T-cell (primary cell): ENCODE measurements around the gene KSR1. TPM values are rescaled to one million over a fixed set of nuclear protein-coding genes. Genes with fewer than 3 reads are reported as not detected.

Experiments used
- ATAC-seq, 4 experiments: fragments of 200-7000 bp in 3 of 4; fragments of 150-1000 bp in 1 of 4; cut with Tn5 transposase; replicated peaks in 1 of 4; 1 replicate in 3 of 4; 2 replicates in 1 of 4; pipeline ENCODE4 v1.10.0; 2021; ENCODE audit warnings: moderate library complexity in 3 of 4, mild to moderate bottlenecking in 2 of 4, moderate number of reproducible peaks in 1 of 4
- CTCF ChIA-PET, 2 donors: fragments of 300-600 bp; sonication (Branson Sonifier 250); formaldehyde crosslinking; loops; one replicate each; lab custom pipeline; 2022; ENCODE audit warnings: antibody characterized with exemption in 2 of 2; lab: Charles Lee
- POLR2A ChIA-PET, 2 donors: fragments of 300-600 bp; sonication (Branson Sonifier 250); formaldehyde crosslinking; loops; one replicate each; lab custom pipeline; 2022; ENCODE audit warnings: antibody characterized with exemption in 2 of 2; lab: Charles Lee
- DNase-seq, 35 experiments: peaks; one replicate each; pipeline versions ENCODE4 v3.0.0 to v3.0.0-alpha.2; 2013 to 2023
- H3K27ac ChIP-seq: one replicate; pipeline ENCODE4 v1.5.1; 2013; ENCODE audit warnings: low read length
- H3K27me3 ChIP-seq, 2 experiments: replicated peaks in 1 of 2; 1 replicate in 1 of 2; 2 replicates in 1 of 2; pipeline versions ENCODE4 v1.6.1 to v1.7.0; 2013; ENCODE audit warnings: low read length in 1 of 2, mixed read lengths in 1 of 2; ENCODE audit not compliant: control insufficient read depth in 2 of 2, insufficient read depth in 2 of 2; ENCODE audit errors: extremely low read depth in 1 of 2
- H3K36me3 ChIP-seq, 2 donors: 1 replicate in 1 of 2; 2 replicates in 1 of 2; pipeline versions ENCODE4 v1.6.1 to v1.7.0; 2013; ENCODE audit warnings: low read length in 1 of 2; ENCODE audit not compliant: control insufficient read depth in 2 of 2, insufficient read depth in 1 of 2; ENCODE audit errors: extremely low read depth in 1 of 2
- H3K4me1 ChIP-seq, 2 experiments: 1 replicate in 1 of 2; 2 replicates in 1 of 2; pipeline versions ENCODE4 v1.6.1 to v1.7.0; 2013; ENCODE audit warnings: low read length in 2 of 2, mixed read lengths in 1 of 2; ENCODE audit not compliant: insufficient read depth in 2 of 2, control insufficient read depth in 1 of 2; ENCODE audit errors: extremely low read depth in 1 of 2
- H3K4me3 ChIP-seq, 2 donors: 1 replicate in 1 of 2; 2 replicates in 1 of 2; pipeline versions ENCODE4 v1.5.1 to v1.7.0; 2013; ENCODE audit warnings: mild to moderate bottlenecking in 2 of 2, low read length in 1 of 2, moderate library complexity in 1 of 2; ENCODE audit not compliant: control insufficient read depth in 1 of 2; ENCODE audit errors: extremely low read depth in 1 of 2
- H3K9me3 ChIP-seq: 2 replicates; pipeline ENCODE4 v1.7.0; 2013
- H3K27ac Mint-ChIP-seq, 2 donors: one replicate each; pipeline ENCODE4 v1.8.0; 2020 to 2021; ENCODE audit warnings: mild to moderate bottlenecking in 2 of 2, mixed read lengths in 2 of 2
- H3K27me3 Mint-ChIP-seq, 2 donors: one replicate each; pipeline ENCODE4 v1.8.0; 2021 to 2022; ENCODE audit warnings: mixed read lengths in 2 of 2
- H3K36me3 Mint-ChIP-seq: one replicate; pipeline ENCODE4 v1.8.0; 2021; ENCODE audit warnings: mixed read lengths
- H3K4me1 Mint-ChIP-seq, 3 donors: one replicate each; pipeline ENCODE4 v1.8.0; 2020 to 2022; ENCODE audit warnings: mixed read lengths in 3 of 3, mild to moderate bottlenecking in 1 of 3
- H3K4me3 Mint-ChIP-seq, 3 donors: one replicate each; pipeline ENCODE4 v1.8.0; 2020 to 2022; ENCODE audit warnings: mild to moderate bottlenecking in 3 of 3, mixed read lengths in 3 of 3, moderate library complexity in 3 of 3
- H3K9me3 Mint-ChIP-seq, 3 donors: one replicate each; pipeline ENCODE4 v1.8.0; 2020 to 2022; ENCODE audit warnings: mixed read lengths in 3 of 3
- WGBS: methylation state at CpG from one replicate; pipeline ENCODE4 v1.1.5; 2013; ENCODE audit warnings: missing lambda C conversion rate; ENCODE audit not compliant: insufficient coverage; 5-methylcytosine and 5-hydroxymethylcytosine counted together
- total RNA-seq, 35 experiments: library from RNA in 6 of 35; stranded (reverse) in 6 of 35; fragments of 120-200 nt in 1 of 35; gene quantifications; one replicate each; pipeline versions ENCODE4 v1.2.1 to v1.2.4 and lab custom pipeline; 2013 to 2026

KSR1 gene
- total RNA-seq, 5 donors from 2014 or later (not counting 1 experiment from before 2014, with no cell fraction given): 26.8 to 35.8 (median 27.6) TPM

GRCh38 chr17:27506348-27507218 lies 50.3 kb downstream of the KSR1 start:
- Mint-ChIP-seq H3K4me1 (peaks cover 18 to 20% (median 19%) of the 10 kb centered on the region in 3 donors), H3K27me3 (no peaks in the 10 kb centered on the region), H3K36me3 (peaks cover 16% of the 10 kb centered on the region), H3K4me3 (no peak overlapping the region), H3K9me3 (peaks cover 0 to 3% (median 0%) of the 10 kb centered on the region in 3 donors), H3K27ac (no peak overlapping the region)
- H3K36me3 ChIP-seq: no peaks in the 10 kb centered on the region
- H3K27ac ChIP-seq: no peak overlapping the region
- no peak overlapping the region for H3K4me3 ChIP-seq
- CTCF ChIA-PET: no interaction called here
- WGBS: 72% methylated on average over 4 of the region's 15 CpGs
- H3K27me3 ChIP-seq: no peaks in the 10 kb centered on the region
- no peak for ATAC-seq
- no peak for DNase-seq
- POLR2A ChIA-PET: no interaction called here
- no peaks in the 10 kb centered on the region for H3K9me3 ChIP-seq
- no peaks in the 10 kb centered on the region for H3K4me1 ChIP-seq

- WGBS: 96% methylated on average over 9 of the region's 10 CpGs
Observed at GRCh38 chr17:27511168-27511883, 55.1 kb downstream of the KSR1 start.

GRCh38 chr17:27512031-27512430 lies 55.8 kb downstream of the KSR1 start:
- Mint-ChIP-seq H3K27ac (no peak overlapping the region), H3K4me1 (peaks cover 3 to 8% (median 5%) of the 10 kb centered on the region in 3 donors), H3K36me3 (no peaks in the 10 kb centered on the region), H3K9me3 (no peaks in the 10 kb centered on the region), H3K4me3 (no peak overlapping the region), H3K27me3 (no peaks in the 10 kb centered on the region)
- no peaks in the 10 kb centered on the region for H3K27me3 ChIP-seq
- WGBS: no CpG with 5 or more reads among the region's 2 CpGs
- H3K27ac ChIP-seq: no peak overlapping the region
- ChIA-PET POLR2A (no interaction called here), CTCF (no interaction called here)
- no peak for ATAC-seq
- no peaks in the 10 kb centered on the region for H3K9me3 ChIP-seq
- no peaks in the 10 kb centered on the region for H3K36me3 ChIP-seq
- no peak for DNase-seq
- no peak overlapping the region for H3K4me3 ChIP-seq
- H3K4me1 ChIP-seq: no peaks in the 10 kb centered on the region

More at GRCh38 chr17:27511168-27511883, 55.1 kb downstream of the KSR1 start:
- ChIA-PET CTCF (no interaction called here), POLR2A (no interaction called here)
- Mint-ChIP-seq H3K27me3 (no peaks in the 10 kb centered on the region), H3K27ac (no peak overlapping the region), H3K4me1 (peaks cover 5 to 14% (median 7%) of the 10 kb centered on the region in 3 donors), H3K9me3 (no peaks in the 10 kb centered on the region), H3K4me3 (no peak overlapping the region), H3K36me3 (no peaks in the 10 kb centered on the region)
- Histone ChIP-seq H3K4me1 (no peaks in the 10 kb centered on the region), H3K36me3 (no peaks in the 10 kb centered on the region), H3K9me3 (no peaks in the 10 kb centered on the region), H3K27ac (no peak overlapping the region), H3K27me3 (no peaks in the 10 kb centered on the region), H3K4me3 (no peak overlapping the region)
- no peak for DNase-seq
- ATAC-seq: no peak

- Mint-ChIP-seq H3K4me3 (no peak overlapping the region), H3K9me3 (no peaks in the 10 kb centered on the region), H3K36me3 (no peaks in the 10 kb centered on the region), H3K27me3 (no peaks in the 10 kb centered on the region), H3K27ac (no peak overlapping the region), H3K4me1 (peaks cover 3 to 8% (median 5%) of the 10 kb centered on the region in 3 donors)
- no peaks in the 10 kb centered on the region for H3K4me1 ChIP-seq
- H3K27me3 ChIP-seq: no peaks in the 10 kb centered on the region
- ATAC-seq (no peak), DNase-seq (no peak)
- H3K4me3 ChIP-seq: no peak overlapping the region
- H3K27ac ChIP-seq: no peak overlapping the region
- no peaks in the 10 kb centered on the region for H3K9me3 ChIP-seq
- ChIA-PET POLR2A (no interaction called here), CTCF (no interaction called here)
- 98% methylated on average over 8 of the region's 15 CpGs for WGBS
- H3K36me3 ChIP-seq: no peaks in the 10 kb centered on the region
Observed at GRCh38 chr17:27512511-27513346, 56.5 kb downstream of the KSR1 start.

GRCh38 chr17:27513849-27514248 lies 57.6 kb downstream of the KSR1 start:
- no peak overlapping the region for H3K4me3 Mint-ChIP-seq
- H3K27me3 ChIP-seq: no peaks in the 10 kb centered on the region
- H3K36me3 Mint-ChIP-seq: no peaks in the 10 kb centered on the region
- no peaks in the 10 kb centered on the region for H3K9me3 Mint-ChIP-seq
- ChIA-PET CTCF (no interaction called here), POLR2A (no interaction called here)
- ATAC-seq (no peak), DNase-seq (no peak)
- no peak overlapping the region for H3K27ac Mint-ChIP-seq
- H3K27me3 Mint-ChIP-seq: no peaks in the 10 kb centered on the region
- peaks cover 5 to 8% (median 6%) of the 10 kb centered on the region in 3 donors for H3K4me1 Mint-ChIP-seq
- no peaks in the 10 kb centered on the region for H3K4me1 ChIP-seq
- no peaks in the 10 kb centered on the region for H3K9me3 ChIP-seq
- no peaks in the 10 kb centered on the region for H3K36me3 ChIP-seq
- no peak overlapping the region for H3K4me3 ChIP-seq
- no peak overlapping the region for H3K27ac ChIP-seq
- WGBS: 94% methylated on average over 7 of the region's 8 CpGs
